Measurements from ENCODE around the gene ITGA4. TPM values are rescaled to one million over a fixed set of nuclear protein-coding genes. Genes with fewer than 3 reads are reported as not detected.

ITGA4 gene
- total RNA-seq, 2 donors from 2014 or later = 3.0 to 12.0 TPM

DNA sequence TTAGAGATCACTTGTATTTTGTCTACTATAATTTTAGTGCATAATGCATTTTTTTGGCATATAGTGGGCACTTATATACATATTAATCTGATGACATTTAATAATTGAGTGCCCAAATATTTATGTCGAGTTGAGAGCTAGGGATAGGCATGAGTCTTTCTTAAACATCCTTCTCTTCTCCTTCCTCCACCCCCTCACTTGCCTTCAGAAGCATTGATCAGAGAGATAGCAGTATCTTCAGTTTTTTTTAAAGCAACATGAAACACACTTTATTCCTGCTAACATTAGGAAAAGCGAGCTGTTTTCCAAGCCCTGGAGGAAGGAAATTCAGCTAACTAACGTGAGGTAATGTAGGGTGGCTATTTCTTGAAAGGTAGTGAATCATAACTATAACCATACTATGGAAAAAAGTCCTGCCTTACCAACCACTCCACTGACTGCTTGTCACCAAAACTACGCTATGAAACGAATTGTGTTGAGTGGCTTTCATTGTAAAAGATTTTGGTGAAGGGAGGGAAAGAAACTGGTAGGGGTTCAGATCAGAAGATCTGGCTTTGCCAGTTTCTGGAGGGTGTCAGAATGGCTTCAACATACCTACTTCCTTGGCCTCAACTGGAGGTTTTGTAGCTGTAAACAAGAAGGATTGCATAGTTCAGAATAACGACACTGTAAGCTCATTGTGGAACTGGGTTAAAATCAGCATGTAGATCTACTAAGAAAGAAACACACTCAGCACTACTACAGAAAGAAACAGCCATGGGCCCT, 2.3 kb upstream of the ITGA4 start:
- ATAC-seq = no peak
- intact Hi-C loops (cut with DNase I, micrococcal nuclease) = no loop called here
- DNase-seq = no peak

DNA sequence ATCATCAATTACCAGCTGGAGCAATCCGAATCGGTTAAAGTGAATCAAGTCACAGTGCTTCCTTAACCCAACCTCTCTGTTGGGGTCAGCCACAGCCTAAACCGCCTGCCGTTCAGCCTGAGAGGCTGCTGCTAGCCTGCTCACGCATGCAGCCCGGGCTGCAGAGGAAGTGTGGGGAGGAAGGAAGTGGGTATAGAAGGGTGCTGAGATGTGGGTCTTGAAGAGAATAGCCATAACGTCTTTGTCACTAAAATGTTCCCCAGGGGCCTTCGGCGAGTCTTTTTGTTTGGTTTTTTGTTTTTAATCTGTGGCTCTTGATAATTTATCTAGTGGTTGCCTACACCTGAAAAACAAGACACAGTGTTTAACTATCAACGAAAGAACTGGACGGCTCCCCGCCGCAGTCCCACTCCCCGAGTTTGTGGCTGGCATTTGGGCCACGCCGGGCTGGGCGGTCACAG, 496 bp upstream of the ITGA4 start:
- DNase-seq = peak; percentile 62 to 65
- peak; percentile 65 for ATAC-seq
- intact Hi-C loops (cut with DNase I, micrococcal nuclease) = no loop called here

DNA sequence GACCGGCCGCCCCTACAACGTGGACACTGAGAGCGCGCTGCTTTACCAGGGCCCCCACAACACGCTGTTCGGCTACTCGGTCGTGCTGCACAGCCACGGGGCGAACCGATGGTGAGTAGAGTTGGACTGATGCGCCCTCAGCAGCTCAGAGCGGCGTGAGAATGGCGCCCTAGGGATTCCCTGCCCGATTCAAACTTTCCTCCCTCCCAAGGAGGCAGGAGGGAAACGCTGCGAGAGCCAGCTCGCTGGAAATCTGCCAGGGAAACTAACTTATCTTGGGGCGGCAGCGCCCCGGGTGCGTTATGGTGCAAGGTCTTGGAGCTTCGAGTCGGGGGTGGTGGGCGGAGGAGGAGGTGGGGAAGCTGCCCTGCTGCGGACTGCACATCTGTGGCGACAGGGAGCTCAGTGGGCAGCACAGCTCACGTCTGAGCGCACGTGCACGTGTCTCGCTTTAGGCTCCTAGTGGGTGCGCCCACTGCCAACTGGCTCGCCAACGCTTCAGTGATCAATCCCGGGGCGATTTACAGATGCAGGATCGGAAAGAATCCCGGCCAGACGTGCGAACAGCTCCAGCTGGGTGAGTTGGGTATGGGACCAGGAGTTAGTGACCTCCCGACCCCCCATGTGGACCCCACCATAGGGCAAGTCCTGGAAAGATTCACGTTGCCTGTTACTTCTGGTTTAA, 697 bp downstream of the ITGA4 start:
- ATAC-seq (peak; percentile 41), DNase-seq (peak; percentile 34 to 60)
- intact Hi-C loops (cut with DNase I, micrococcal nuclease) = no loop called here

DNA sequence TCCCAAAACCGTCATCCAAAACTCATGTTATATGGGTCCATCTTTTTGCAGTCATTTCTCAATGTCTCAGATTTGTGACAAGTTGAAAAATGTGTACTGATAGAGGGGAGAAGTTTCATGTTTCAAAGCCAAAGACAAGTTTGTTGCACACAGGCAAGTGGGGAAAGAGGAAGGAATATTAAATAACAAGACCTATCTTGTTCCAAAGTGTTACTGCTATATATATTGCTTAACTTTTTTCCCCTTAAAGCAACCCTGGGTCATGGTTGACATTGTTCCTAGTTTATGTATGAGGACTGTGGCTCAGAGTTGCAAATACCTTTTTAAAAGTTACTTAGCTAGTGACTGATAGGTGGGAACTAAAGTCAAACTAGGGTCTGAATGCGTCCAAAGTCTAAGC, 1.7 kb downstream of the ITGA4 start:
- intact Hi-C loops (cut with DNase I, micrococcal nuclease) = no loop called here
- no peak for ATAC-seq
- DNase-seq = no peak

GRCh38 chr2:181459621-181460021, 2.4 kb downstream of the ITGA4 start:
- intact Hi-C loops (cut with DNase I, micrococcal nuclease) = loop anchor here in 1 of 2 donors (5.0 to 10.0 kb wide), 2 partner anchors 355 to 1337 kb away; no protein-coding TSS in a partner anchor
- no peak for ATAC-seq

DNA sequence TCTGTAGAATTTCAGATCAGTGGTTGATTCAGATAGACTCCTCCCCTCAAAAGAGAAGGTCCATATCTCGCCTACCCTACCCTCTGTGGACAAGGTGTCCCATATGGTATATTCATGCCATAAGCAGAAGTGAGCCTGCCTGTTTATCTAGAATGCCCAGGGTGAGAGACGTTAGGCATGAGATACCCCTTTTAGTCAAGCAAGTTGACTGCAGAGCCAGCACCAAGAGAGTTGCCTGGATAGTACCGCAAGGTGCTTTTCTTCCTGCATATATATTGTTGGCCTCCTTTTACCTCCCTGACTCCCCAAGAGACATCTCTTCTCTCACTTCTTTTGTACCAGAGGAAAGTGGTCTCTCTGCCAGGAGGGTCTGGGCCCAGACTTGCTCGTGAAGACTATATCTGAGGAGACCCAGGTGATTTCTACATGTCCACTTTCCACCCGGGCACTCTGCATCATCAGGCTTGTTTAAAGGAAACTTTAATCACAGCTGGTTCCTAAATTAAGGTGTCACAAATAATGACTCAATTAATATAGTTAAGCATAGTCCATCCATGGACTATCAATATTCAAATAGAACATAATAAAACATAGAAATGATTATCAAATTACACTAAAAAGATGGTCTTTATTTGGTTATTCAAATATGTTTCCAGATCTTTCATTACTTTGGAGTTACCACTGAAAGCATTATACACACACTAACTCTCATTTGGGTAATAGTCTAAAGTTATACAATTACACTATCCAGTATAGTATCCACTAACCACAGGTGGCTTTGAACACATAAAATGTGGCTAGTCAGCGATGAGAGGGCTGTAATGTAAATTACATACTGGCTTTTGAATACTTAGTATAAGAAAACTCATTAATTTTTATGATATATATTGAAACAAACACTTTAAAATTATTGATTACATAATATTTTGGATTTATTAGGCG, 4.1 kb downstream of the ITGA4 start:
- intact Hi-C loops (cut with DNase I, micrococcal nuclease) = loop anchor here in 1 of 2 donors (5.0 to 10.0 kb wide), 2 partner anchors 357 to 1339 kb away; no protein-coding TSS in a partner anchor
- no peak for DNase-seq
- no peak for ATAC-seq

More at GRCh38 chr2:181459621-181460021, 2.4 kb downstream of the ITGA4 start:
- no peak for DNase-seq

- intact Hi-C loops (cut with DNase I, micrococcal nuclease) = loop anchor here in 1 of 2 donors (5.0 to 10.0 kb wide), 2 partner anchors 357 to 1340 kb away; no protein-coding TSS in a partner anchor
- DNase-seq = no peak
- no peak for ATAC-seq
Measured at GRCh38 chr2:181462033-181462432, 4.8 kb downstream of the ITGA4 start.

- intact Hi-C loops (cut with DNase I, micrococcal nuclease) = loop anchor here in 1 of 2 donors (5.0 to 10.0 kb wide), 2 partner anchors 359 to 1341 kb away; no protein-coding TSS in a partner anchor
- DNase-seq = no peak
- no peak for ATAC-seq
Measured at GRCh38 chr2:181463588-181463987, 6.4 kb downstream of the ITGA4 start.

GRCh38 chr2:181464966-181465365, 7.8 kb downstream of the ITGA4 start:
- DNase-seq (no peak), ATAC-seq (no peak)
- intact Hi-C loops (cut with DNase I, micrococcal nuclease) = loop anchor here in 1 of 2 donors (5.0 to 10.0 kb wide), 2 partner anchors 360 to 1343 kb away; no protein-coding TSS in a partner anchor

DNA sequence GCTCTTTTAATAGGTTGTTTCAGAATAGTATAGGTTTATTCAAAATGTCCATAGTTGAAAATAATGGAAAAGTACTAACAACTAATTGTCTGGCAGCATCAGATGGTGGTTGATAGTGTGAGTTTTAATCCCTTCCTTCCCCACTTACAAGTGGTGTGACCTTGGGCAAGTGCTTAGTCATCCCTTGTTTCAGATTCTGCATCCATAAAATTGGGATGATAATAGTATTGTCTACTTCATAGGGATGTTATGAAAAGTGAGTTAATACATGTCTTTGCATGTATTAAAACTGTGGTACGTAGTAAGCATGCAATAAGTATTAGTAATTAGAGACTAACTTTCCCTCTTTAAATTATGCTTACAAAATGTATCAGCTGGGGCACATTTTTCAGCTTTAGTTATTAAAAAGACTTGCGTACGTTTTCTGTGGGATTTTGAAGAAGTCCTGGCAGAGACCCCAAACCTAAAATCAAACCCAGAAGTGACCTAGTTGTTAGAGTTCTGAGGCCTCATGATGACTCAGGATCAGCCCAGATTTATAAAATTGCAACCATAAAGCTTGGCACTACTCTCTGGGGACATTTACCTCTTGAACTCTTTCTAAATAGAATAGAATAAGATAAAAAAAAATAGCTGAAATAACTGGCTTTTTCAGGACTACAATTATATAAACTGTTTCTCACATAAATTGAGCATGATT, 8.6 kb downstream of the ITGA4 start:
- ATAC-seq (no peak), DNase-seq (no peak)
- intact Hi-C loops (cut with DNase I, micrococcal nuclease) = loop anchor here in 1 of 2 donors (10.0 kb wide), 1 partner anchor 361 kb away; no protein-coding TSS in a partner anchor

GRCh38 chr2:181466661-181467576, 9.7 kb downstream of the ITGA4 start:
- ATAC-seq = no peak
- DNase-seq = peak; percentile 40 to 90
- intact Hi-C loops (cut with DNase I, micrococcal nuclease) = loop anchor here in 1 of 2 donors (10.0 kb wide), 1 partner anchor 362 kb away; no protein-coding TSS in a partner anchor

DNA sequence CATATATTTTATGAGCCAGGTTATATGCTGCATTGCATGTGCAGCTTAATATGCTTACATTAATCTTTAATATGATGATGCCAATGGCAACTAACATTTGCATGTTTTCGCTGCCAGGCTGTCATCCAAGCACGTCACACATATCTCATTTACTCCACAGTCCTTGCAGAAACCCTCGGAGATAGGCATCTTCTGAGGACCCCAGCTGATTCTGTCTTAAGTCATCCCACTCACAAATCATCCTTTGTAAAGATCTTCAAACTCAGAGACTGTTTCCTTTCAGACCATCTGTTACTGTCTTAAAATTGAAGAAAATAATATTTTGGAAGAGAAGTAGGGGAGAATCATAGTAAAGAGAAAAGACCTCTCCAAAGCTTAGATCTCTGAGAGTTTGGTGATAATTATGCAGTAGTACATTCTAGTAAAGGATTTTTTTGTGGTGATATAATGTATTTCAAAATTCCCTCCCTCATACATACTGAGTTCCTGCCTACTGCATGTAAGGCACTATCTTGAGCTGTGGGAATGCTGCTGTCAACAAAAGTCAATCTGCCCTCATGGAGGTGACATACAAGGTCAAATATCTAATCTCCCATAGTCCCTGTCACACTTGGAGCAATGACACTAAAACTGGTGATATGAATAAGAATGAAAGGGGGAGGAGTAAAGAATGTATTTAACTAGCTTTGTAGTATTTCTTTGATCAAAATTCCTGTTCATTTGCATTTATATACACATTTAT, 11.0 kb downstream of the ITGA4 start:
- DNase-seq (no peak), ATAC-seq (no peak)
- intact Hi-C loops (cut with DNase I, micrococcal nuclease) = loop anchor here in 1 of 2 donors (10.0 kb wide), 1 partner anchor 363 kb away; no protein-coding TSS in a partner anchor

DNA sequence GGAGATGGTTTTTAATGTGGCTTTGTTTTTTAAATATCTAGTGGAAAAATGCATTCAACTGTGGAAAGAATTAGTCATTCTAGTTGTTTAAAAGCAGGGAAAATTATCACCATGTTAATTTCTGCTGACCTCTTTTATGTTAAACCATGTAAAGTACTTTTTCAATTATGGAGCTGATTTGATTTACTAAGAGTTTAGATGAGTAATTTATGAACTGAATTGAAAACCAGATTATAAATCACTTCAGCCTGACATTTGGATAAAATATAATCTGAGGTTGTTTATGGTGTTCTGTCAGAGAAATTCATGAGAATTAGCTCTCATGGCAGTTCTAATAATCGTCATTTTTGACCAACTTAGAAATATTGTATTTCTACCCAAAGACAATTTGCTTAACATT, 11.6 kb downstream of the ITGA4 start:
- ATAC-seq = no peak
- DNase-seq = no peak
- intact Hi-C loops (cut with DNase I, micrococcal nuclease) = loop anchor here in 1 of 2 donors (10.0 kb wide), 1 partner anchor 364 kb away; no protein-coding TSS in a partner anchor

DNA sequence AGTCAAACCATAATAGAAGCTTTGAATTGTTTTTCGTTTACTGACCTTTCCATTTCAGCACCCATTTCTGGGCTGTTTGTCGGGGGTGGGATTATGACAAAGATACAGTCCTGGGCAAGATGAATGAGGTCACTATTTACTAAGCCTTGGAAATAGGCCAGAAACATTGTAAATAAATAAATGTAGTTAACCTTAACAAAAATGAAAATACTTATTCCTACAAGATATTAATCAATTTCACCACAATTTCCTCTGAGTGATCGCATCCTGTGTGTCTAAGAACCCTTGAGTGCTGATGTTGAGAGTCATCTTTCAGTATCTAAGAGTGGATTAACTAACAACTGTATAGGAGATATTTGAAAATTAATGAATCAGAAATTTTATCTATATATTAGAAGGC, 14.0 kb downstream of the ITGA4 start:
- ATAC-seq (no peak), DNase-seq (no peak)
- intact Hi-C loops (cut with DNase I, micrococcal nuclease) = no loop called here

DNA sequence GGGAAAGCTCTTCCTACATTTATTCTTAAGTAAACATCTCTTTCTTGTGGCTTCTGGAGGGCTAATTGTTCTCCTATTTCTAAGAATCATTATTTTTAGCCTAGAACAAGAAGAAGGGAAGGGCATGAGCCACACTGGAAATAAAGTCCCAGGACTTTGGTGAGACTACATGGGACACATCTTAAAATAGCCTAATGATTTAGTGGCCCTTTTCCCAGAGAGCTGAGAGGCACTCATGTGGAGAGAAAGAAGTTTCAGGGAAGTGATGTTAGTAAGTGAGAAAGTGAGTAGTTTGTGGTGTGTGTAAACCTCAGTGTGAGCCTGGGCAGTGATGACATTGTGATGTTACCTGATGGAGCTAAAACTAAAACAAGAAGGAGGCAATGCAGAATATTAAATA, 14.6 kb downstream of the ITGA4 start:
- intact Hi-C loops (cut with DNase I, micrococcal nuclease) = no loop called here
- no peak for ATAC-seq
- no peak for DNase-seq

DNA sequence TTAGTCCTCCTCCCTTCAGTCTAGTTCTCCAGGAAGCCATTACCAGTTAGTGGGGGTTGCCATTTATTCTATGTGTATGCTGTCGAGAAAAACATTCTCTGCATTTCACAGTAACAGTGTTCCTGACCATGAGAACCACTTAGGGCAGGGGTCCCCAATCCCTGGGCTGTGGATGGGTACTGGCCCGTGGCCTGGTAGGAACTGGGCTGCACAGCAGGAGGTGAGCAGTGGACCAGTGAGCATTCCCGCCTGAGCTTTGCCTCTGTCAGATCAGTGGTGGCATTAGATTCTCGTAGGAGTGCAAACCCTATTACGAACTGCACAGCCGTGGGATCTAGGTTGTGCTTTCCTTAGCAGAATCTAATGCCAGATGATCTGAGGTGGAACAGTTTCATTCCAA, 15.8 kb downstream of the ITGA4 start:
- intact Hi-C loops (cut with DNase I, micrococcal nuclease) = no loop called here
- ATAC-seq = no peak
- DNase-seq = no peak

Data from left colon (tissue), 2 donors.